Glutamatergic neuron (in vitro differentiated cells): Measurements from ENCODE around the gene NSDHL. TPM values are rescaled to one million over a fixed set of nuclear protein-coding genes. Genes with fewer than 3 reads are reported as not detected.

Experiments used
- DNase-seq: peaks from one replicate; pipeline ENCODE4 v3.0.0; 2022
- H3K27ac Mint-ChIP-seq: one replicate; pipeline ENCODE4 v1.8.0; 2020; ENCODE audit warnings: mild to moderate bottlenecking, mixed read lengths, inconsistent platforms; ENCODE audit not compliant: unreplicated experiment
- H3K27me3 Mint-ChIP-seq: one replicate; pipeline ENCODE4 v1.8.0; 2020; ENCODE audit warnings: mild to moderate bottlenecking, moderate library complexity, mixed read lengths, inconsistent platforms; ENCODE audit not compliant: unreplicated experiment
- H3K36me3 Mint-ChIP-seq: one replicate; pipeline ENCODE4 v1.8.0; 2020; ENCODE audit warnings: mild to moderate bottlenecking, mixed read lengths, inconsistent platforms; ENCODE audit not compliant: unreplicated experiment
- H3K4me1 Mint-ChIP-seq: one replicate; pipeline ENCODE4 v1.8.0; 2020; ENCODE audit warnings: mild to moderate bottlenecking, low read depth, mixed read lengths, inconsistent platforms; ENCODE audit not compliant: unreplicated experiment
- H3K4me3 Mint-ChIP-seq: one replicate; pipeline ENCODE4 v1.8.0; 2020; ENCODE audit warnings: mild to moderate bottlenecking, mixed read lengths, inconsistent platforms; ENCODE audit not compliant: unreplicated experiment
- H3K9me3 Mint-ChIP-seq: one replicate; pipeline ENCODE4 v1.8.0; 2020; ENCODE audit warnings: mild to moderate bottlenecking, moderate library complexity, mixed read lengths, inconsistent platforms; ENCODE audit not compliant: unreplicated experiment
- CTCF ChIP-seq: fragments of 200-600 bp; sonication (generic); IDR thresholded peaks from one replicate; pipeline ENCODE4 v1.5.0; 2021; ENCODE audit not compliant: partially characterized antibody, unreplicated experiment
- total RNA-seq: library from RNA; stranded (reverse); fragmentation: NEBNext Ultra II Directional; extraction: Animal tissue kit (Norgen Biotek cat#: 25700); gene quantifications from one replicate; pipeline ENCODE4 v1.2.1, GENCODE V29; 2021; ENCODE audit not compliant: unreplicated experiment

Gene NSDHL
- total RNA-seq, 1 donor from 2014 or later: 36.1 TPM

- Mint-ChIP-seq H3K9me3 (peaks cover 8% of the 10 kb centered on the region), H3K27ac (no peak overlapping the region)
- DNase-seq: no peak
These were observed 69.2 kb downstream of the NSDHL start for GRCh38 chrX:152899874-152900719.

GRCh38 chrX:152900937-152901445 is 70.1 kb downstream of the NSDHL start:
- Mint-ChIP-seq H3K27ac (no peak overlapping the region), H3K27me3 (peaks cover 8% of the 10 kb centered on the region), H3K36me3 (peaks cover 6% of the 10 kb centered on the region), H3K4me3 (no peak overlapping the region), H3K9me3 (peaks cover 8% of the 10 kb centered on the region), H3K4me1 (peaks cover 7% of the 10 kb centered on the region)
- no peak for TF ChIP-seq CTCF
- no peak for DNase-seq

More at GRCh38 chrX:152899874-152900719, 69.2 kb downstream of the NSDHL start:
- Mint-ChIP-seq H3K4me3 (no peak overlapping the region), H3K36me3 (peaks cover 6% of the 10 kb centered on the region), H3K4me1 (peaks cover 7% of the 10 kb centered on the region), H3K27me3 (peaks cover 8% of the 10 kb centered on the region)
- no peak for TF ChIP-seq CTCF

- TF ChIP-seq CTCF: no peak
- Mint-ChIP-seq H3K27me3 (peaks cover 3% of the 10 kb centered on the region), H3K9me3 (peaks cover 6% of the 10 kb centered on the region), H3K27ac (no peak overlapping the region), H3K36me3 (peaks cover under 1% of the 10 kb centered on the region), H3K4me3 (no peak overlapping the region), H3K4me1 (peaks cover 7% of the 10 kb centered on the region)
- no peak for DNase-seq
These were observed 71.1 kb downstream of the NSDHL start for GRCh38 chrX:152901816-152902501.

GRCh38 chrX:152902502-152902820 is 71.6 kb downstream of the NSDHL start:
- no peak for DNase-seq
- Mint-ChIP-seq H3K27ac (no peak overlapping the region), H3K27me3 (peaks cover 5% of the 10 kb centered on the region), H3K9me3 (peaks cover 6% of the 10 kb centered on the region), H3K36me3 (no peaks in the 10 kb centered on the region), H3K4me1 (peaks cover 11% of the 10 kb centered on the region), H3K4me3 (no peak overlapping the region)
- TF ChIP-seq CTCF: no peak

- DNase-seq: no peak
- Mint-ChIP-seq H3K27me3 (peaks cover 5% of the 10 kb centered on the region), H3K27ac (no peak overlapping the region), H3K4me3 (no peak overlapping the region), H3K4me1 (peaks cover 12% of the 10 kb centered on the region), H3K9me3 (peaks cover 6% of the 10 kb centered on the region), H3K36me3 (no peaks in the 10 kb centered on the region)
- TF ChIP-seq CTCF: no peak
These were observed 72.7 kb downstream of the NSDHL start for GRCh38 chrX:152903589-152903988.
